Left renal cortex interstitium (tissue), 4 donors: ENCODE results near the gene MACO1. TPM values are rescaled to one million over a fixed set of nuclear protein-coding genes. Genes with fewer than 3 reads are reported as not detected.

Experiments
- DNase-seq, 4 donors: peaks; one replicate each; pipeline ENCODE4 v3.0.0-alpha.2; 2013; ENCODE audit warnings: low read depth in 4 of 4, low spot score in 2 of 4, missing footprints in 1 of 4
- polyA plus RNA-seq, 4 donors: library from polyadenylated mRNA; unstranded; fragments of 120-200 nt; gene quantifications; one replicate each; pipeline ENCODE4 v1.2.1, GENCODE V29; 2013; ENCODE audit not compliant: insufficient read length in 4 of 4

MACO1 gene
- polyA plus RNA-seq, 4 donors = 25.9 to 27.2 (median 26.7) TPM

DNA sequence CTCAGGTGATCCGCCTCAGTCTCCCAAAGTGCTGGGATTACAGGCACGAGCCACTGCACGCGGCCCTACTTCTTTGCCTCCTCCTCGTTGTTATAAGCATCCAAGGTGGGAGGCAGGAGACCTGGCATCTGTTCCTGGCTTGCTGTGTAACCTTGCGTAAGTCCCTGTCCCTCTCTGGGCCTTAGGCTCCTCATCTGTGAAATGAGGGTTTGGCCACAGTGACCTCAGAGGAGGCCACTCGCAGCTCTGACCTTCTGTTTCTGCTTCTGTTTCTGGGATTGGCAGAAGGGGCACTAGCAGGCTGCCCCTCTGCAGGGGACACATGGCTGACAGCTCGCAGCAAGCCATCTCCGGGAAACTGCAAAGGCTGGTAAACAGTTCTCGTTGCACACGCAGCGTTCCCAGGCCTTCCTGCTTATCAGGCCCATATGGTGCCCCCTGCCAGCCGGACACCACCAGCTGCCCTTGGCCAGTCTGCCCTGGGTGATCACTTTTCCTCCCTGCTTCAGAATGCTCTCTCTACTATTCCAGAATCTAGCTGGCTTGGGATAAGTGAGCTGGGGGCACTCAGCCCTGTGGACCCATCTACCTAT is 110.1 kb downstream of the MACO1 start:
- DNase-seq = no peak

DNA sequence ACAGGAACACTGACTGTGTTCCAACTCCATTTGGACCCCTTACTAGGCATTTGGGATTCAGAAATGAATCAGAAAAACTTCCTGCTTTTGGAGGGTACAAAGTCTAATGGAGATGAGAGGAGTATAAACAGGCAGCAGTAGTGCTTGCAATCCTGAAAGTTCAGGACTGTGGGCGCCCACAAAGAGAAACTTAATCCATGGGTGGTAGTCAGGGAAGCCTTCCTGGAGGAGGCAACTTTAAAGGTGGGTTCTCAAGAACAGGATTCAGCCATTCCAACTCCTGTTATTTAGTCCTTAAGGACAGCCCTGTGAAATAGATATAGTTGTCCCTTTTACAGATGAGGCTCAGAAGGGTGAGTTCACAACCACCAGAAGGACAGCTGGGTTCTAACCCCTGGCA is 110.7 kb downstream of the MACO1 start:
- no peak for DNase-seq

DNA sequence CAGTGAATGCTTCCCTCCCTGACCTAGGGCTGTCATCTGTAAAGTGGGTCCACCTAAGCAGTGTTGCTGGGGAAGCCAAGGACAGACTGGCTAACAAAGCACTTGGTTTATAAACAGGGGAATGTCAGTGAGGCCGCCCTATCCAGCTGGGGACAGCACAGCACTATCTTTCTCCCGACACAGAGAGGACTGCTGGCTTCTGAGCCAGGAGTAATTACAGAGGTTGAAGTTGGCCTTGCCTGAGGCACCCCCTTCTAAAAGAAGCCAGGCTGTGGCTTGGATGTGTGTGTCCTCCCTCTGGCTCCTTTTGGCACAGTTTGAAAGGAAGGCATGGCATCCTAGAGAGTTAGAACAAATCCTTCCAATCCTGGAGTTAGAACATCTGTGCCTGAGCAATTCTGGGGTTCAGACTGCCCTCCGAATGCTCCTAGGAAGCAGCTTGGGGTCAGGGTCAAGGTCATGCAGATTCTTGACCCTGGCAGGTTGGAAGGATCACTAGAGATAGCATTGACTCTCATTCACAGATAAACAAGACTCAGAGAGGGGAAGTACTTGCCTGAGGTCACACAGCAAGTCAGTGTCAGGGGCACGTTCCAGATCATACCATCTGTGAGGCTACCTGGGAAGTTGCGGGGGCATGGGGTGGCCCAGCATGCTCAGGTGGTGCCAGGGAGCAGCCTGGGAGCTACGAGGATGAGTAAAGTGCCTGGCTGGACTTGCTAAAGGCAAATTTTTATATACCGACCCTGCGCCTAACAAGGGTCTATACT is 111.4 kb downstream of the MACO1 start:
- no peak for DNase-seq

DNA sequence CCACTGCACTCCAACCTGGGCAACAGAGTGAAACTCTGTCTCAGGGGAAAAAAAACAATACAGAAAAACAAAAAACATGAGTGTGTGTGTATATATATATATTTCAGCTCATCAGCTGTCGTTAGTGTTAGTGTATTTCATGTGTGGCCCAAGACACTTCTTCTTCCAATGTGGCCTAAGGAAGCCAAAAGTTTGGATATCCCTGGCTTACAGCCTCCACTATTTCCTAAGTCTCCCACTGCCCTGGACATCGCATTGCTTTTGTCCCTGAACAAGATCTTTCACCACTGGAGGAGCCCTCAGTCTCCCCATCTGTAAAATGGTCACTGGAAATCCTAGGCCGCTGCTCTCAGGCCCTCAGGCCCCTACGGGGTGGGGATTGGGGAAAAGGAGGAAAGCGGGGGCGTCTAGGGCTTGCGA is 112.3 kb downstream of the MACO1 start:
- DNase-seq = no peak

DNA sequence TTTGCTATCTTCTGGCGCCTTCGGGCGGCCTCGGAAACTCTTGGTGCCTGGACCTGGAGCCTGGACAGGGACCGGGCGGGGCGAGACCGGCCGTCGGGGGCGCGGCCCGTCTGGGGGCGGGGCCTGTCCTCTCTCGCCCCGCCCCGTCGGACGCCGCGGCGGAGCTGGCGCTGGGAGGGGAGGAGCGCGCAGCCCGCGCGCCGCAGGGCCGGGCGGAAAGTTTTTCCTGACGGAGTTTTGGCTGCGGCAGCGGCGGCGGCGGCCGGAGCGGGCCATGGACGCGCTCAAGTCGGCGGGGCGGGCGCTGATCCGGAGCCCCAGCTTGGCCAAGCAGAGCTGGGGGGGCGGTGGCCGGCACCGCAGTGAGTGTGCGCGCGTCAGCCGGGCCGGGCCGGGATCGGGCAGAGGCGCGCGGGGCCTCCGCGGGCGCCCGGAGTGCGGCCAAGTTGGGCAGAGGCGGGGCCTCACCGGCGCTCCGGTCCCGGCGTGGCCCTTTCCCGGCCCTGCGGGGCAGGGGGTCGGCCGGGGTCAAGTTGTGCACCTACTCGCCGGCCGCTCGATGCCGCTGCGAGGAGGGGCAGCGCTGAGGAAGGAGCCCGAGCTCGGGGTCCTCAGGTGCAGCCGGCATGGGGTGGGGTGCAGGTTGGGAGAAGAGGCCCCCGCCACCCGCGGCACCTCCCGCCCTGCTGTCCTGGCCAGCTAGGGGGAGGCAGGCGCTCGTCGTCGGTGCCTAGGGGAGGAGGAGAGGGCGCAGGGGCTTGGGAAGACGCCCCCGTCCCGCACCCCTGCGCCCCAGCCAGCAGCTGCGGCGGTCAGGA is 112.9 kb downstream of the MACO1 start, which contains the start of gene LDLRAP1:
Gene LDLRAP1, plus strand, starts transcription at position 182 of the 818 bp plus-strand sequence. Its CDS starts 93 bp downstream, at position 275.
- no peak for DNase-seq

DNA sequence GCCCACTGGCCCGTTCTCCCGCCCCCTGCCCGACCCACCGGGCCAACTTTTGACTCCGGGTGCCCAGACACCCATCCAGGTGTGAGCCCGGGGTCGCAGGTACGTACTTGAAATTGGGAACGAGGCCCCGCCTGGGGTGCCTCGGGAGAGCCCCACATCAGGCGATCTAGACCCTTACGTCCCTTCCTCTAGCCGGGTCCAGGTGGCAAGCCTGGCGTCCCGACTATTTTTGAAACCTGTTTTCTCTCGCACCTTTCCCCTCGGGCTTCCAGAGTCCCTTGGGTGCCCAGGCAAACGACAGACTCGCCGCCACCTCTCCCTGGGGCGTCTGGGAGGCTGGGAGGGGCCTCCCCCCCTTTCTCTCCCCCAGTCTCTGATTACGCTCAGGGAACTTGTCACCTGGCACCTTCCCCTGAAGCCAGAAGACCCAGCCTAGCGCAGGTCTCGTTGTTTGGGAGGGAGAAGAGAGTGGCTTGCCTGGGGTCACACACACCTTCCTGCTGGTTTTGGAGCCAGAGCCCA is 113.6 kb downstream of the MACO1 start:
- DNase-seq = no peak

DNA sequence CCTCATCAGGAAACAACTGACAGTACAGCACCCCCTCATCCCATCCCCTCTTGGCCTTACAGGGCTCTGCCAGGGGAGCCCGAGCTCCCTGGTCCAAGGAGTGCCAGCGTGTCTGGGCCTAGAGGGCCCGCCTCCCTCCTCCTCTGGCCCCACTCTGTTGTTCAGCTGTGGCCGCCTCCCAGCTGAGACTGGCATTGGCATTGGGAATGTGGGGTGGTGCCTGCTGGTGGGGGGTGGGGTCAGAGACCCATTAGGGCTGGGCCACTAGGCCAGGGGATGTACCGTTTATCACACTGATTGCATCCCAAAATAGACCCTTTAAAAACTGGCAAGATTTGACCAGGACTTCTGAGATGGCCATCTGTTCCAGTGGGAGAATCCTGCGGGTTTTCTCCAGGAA is 114.1 kb downstream of the MACO1 start:
- DNase-seq = no peak

DNA sequence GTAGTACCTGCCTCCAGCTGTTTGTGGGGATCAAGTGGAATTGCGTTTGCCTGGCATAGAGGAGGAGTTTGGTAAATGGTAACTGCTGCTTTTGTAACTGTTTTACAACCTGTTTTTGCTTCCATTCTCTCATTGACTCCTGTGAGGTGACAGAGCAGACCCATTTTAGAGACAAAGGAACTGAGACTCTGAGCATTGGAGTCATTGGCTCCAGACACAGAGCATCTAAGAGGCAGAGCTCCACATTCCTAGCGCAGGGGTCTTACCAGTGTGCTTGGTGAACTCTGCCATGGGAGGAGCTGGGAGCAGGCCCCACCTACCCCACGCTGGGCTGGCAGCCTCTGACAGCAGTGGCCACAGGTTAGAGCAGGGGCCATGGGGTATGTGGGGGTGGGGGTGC is 115.1 kb downstream of the MACO1 start:
- DNase-seq = no peak

DNA sequence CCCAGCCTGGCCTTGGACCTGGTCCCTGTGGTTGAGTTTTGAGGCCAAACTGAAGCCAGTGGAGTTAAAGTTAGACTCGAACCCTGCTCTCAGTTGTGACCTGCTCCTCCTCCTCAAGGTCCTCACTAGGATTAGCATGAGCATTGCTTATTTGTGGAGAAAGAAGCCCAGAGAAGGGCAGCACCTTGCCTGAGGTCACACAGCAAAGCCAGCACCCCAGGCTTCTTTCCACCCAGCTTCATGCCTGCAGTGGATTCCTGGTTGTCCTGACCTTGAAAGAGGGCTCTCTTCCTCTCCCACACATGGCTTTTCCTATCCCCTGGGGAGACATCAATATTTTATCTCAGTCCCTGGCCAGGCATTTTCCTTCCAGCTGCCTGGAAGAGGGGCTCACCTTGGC is 115.5 kb downstream of the MACO1 start:
- DNase-seq = no peak

DNA sequence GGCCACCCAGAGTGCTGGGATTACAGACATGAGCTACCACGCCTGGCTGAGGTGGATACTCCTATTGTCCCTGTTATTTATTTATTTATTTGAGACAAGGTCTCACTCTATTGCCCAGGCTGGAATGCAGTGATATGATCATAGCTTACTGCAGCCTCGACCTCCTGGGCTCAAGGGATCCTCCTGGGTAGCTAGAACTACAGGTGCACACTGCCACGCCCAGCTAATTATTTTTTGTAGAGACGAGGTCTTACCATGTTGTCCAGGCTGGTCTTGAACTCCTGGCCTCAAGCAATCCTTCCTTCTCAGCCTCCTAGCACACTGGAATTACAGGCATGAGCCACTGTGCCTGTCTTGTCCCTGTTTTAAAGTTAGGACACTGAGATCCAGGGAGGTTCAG is 117.9 kb downstream of the MACO1 start:
- no peak for DNase-seq

DNA sequence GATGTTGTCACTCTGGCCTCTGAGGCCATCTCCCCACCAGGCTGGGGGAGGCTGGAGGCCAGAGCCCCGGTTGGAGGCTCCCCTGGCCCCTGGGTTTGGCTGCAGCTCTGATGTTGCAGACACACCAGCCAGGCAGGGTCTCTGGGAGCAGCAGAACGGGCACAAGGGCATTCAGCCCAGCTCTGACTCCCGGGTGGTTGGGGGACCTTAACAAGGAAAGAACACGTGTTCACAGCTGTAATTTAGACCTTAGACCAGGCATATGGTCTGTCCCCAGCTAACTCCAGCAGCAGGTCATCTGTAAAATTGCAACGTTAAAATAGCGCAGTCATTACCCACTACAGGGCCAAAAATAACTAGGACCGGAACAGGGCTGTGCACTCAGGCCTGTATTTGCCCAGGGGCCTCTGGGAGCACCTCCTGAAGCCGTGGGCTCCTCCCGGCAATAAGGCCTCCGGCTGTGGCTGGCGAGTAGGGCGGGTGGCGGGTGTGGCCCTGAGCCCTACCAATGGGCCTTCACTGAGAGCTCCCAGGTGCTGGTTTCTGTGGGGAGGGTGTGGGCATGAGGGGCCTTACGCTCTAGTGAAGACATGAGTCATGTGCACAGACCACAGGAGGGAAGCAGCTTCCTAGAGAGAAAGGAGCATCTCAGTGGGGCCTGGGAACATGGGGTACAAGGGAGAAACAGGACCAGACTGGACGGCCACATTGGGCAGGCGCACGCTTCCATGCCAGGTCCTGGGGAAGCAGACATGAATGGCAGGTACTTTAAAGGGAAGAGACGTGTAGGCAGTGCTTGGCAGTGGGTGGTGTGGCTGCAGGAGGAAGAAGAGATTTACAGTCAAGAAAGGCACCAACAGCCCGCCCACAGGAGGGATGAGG is 118.8 kb downstream of the MACO1 start:
- no peak for DNase-seq

Other genes starting within 250 kb of the MACO1 start
- 100 to 1,000 TPM in 2 of 4 donors, 10 to 100 TPM in 2; 92.8 to 122 (median 107) TPM for gene SYF2, start 198.4 kb upstream of the MACO1 start, polyA plus RNA-seq
- 100 to 1,000 TPM in 3 of 4 donors, 10 to 100 TPM in 1; 85.7 to 276 (median 175) TPM for gene RSRP1, start 183.4 kb upstream of the MACO1 start, polyA plus RNA-seq
- 1 to 10 TPM in 3 of 4 donors, under 1 TPM in 1; 0.30 to 2.9 (median 1.9) TPM for gene RHD, start 158.4 kb upstream of the MACO1 start, polyA plus RNA-seq
- 100 to 1,000 TPM; 101 to 136 (median 121) TPM for gene TMEM50A, start 92.6 kb upstream of the MACO1 start, polyA plus RNA-seq
- 1 to 10 TPM in 1 of 4 donors, under 1 TPM in 3; 0.56 to 1.9 (median 0.86) TPM for gene RHCE, start 10.1 kb upstream of the MACO1 start, polyA plus RNA-seq
- gene LDLRAP1, start 112.7 kb downstream of the MACO1 start, polyA plus RNA-seq = 10 to 100 TPM; 12.4 to 15.4 (median 14.3) TPM
- gene MAN1C1, start 185.9 kb downstream of the MACO1 start, polyA plus RNA-seq = 10 to 100 TPM; 14.5 to 21.7 (median 18.5) TPM